ENCODE results near the gene CCDC54. TPM values are rescaled to one million over a fixed set of nuclear protein-coding genes. Genes with fewer than 3 reads are reported as not detected.

CCDC54 gene
- total RNA-seq, 4 donors from 2014 or later: not detected

- Histone ChIP-seq H3K36me3 (no peaks in the 10 kb centered on the region), H3K9me3 (peaks cover 0 to 5% of the 10 kb centered on the region in 2 donors), H3K27me3 (no peaks in the 10 kb centered on the region), H3K4me3 (no peak overlapping the region), H3K4me1 (no peaks in the 10 kb centered on the region), H3K27ac (no peak overlapping the region)
- in situ Hi-C loops (cut with MboI; ENCODE audit: low pct_ligation_motif_present in 1 of 4, low pct_unique_long_range_greater_than_20kb in 1 of 4, low sequenced_read_pairs in 3 of 4) (no loop called here), intact Hi-C loops (cut with DNase I; ENCODE audit: low total_unique reads) (no loop called here)
- TF ChIP-seq POLR2AphosphoS5 (IDR thresholded peaks at IDR 0.05): no peak
- no peak for DNase-seq
- 63 to 84% methylated on average over 2 of the region's 2 CpGs for WGBS, 2 donors (ENCODE audit: low coverage in 1 of 2)
Measured at GRCh38 chr3:107411779-107412178, 34.5 kb downstream of the CCDC54 start.

- in situ Hi-C loops (cut with MboI; ENCODE audit: low pct_ligation_motif_present in 1 of 4, low pct_unique_long_range_greater_than_20kb in 1 of 4, low sequenced_read_pairs in 3 of 4) (no loop called here), intact Hi-C loops (cut with DNase I; ENCODE audit: low total_unique reads) (no loop called here)
- no peaks in the 10 kb centered on the region for H3K27me3 ChIP-seq
- peaks cover 0 to 5% of the 10 kb centered on the region in 2 donors for H3K9me3 ChIP-seq
- no peak overlapping the region for H3K27ac ChIP-seq
- no peak for TF ChIP-seq POLR2A (IDR thresholded peaks at IDR 0.05)
- TF ChIP-seq POLR2AphosphoS5 (IDR thresholded peaks at IDR 0.05): no peak
- TF ChIP-seq EP300 (IDR thresholded peaks at IDR 0.05; ENCODE audit: low read depth): no peak
- TF ChIP-seq CTCF (IDR thresholded peaks at IDR 0.05): no peak
- H3K4me3 ChIP-seq: no peak overlapping the region
- no peak for DNase-seq
- H3K4me1 ChIP-seq: no peaks in the 10 kb centered on the region
- H3K36me3 ChIP-seq: no peaks in the 10 kb centered on the region
- 71 to 76% methylated on average over 3 of the region's 3 CpGs for whole genome bisulfite sequencing, 2 donors (ENCODE audit: low coverage in 1 of 2)
Measured at GRCh38 chr3:107412376-107412775, 35.1 kb downstream of the CCDC54 start.

- WGBS, 2 donors (ENCODE audit: low coverage in 1 of 2): 96 to 100% methylated on average over 6 of the region's 6 CpGs
- Histone ChIP-seq H3K27me3 (no peaks in the 10 kb centered on the region), H3K27ac (no peak overlapping the region), H3K36me3 (no peaks in the 10 kb centered on the region), H3K4me3 (no peak overlapping the region), H3K9me3 (peaks cover 0 to 5% of the 10 kb centered on the region in 2 donors), H3K4me1 (no peaks in the 10 kb centered on the region)
- intact Hi-C loops (cut with DNase I; ENCODE audit: low total_unique reads) (no loop called here), in situ Hi-C loops (cut with MboI; ENCODE audit: low pct_ligation_motif_present in 1 of 4, low pct_unique_long_range_greater_than_20kb in 1 of 4, low sequenced_read_pairs in 3 of 4) (no loop called here)
- TF ChIP-seq CTCF (IDR thresholded peaks at IDR 0.05) (no peak), POLR2AphosphoS5 (IDR thresholded peaks at IDR 0.05) (no peak), POLR2A (IDR thresholded peaks at IDR 0.05) (no peak), EP300 (IDR thresholded peaks at IDR 0.05; ENCODE audit: low read depth) (no peak)
- DNase-seq: no peak
Measured at GRCh38 chr3:107413264-107413663, 36.0 kb downstream of the CCDC54 start.

GRCh38 chr3:107414325-107414964, 37.2 kb downstream of the CCDC54 start:
- 97 to 100% methylated on average over 1 of the region's 1 CpG for WGBS, 2 donors (ENCODE audit: low coverage in 1 of 2)
- no peak for DNase-seq
- Histone ChIP-seq H3K36me3 (no peaks in the 10 kb centered on the region), H3K27me3 (no peaks in the 10 kb centered on the region), H3K27ac (no peak overlapping the region), H3K4me1 (no peaks in the 10 kb centered on the region), H3K4me3 (no peak overlapping the region), H3K9me3 (peaks cover 0 to 5% of the 10 kb centered on the region in 2 donors)
- intact Hi-C loops (cut with DNase I; ENCODE audit: low total_unique reads): no loop called here
- in situ Hi-C loops (cut with MboI; ENCODE audit: low pct_ligation_motif_present in 1 of 4, low pct_unique_long_range_greater_than_20kb in 1 of 4, low sequenced_read_pairs in 3 of 4): no loop called here
- TF ChIP-seq POLR2A (IDR thresholded peaks at IDR 0.05): no peak
- no peak for TF ChIP-seq EP300 (IDR thresholded peaks at IDR 0.05; ENCODE audit: low read depth)
- no peak for TF ChIP-seq POLR2AphosphoS5 (IDR thresholded peaks at IDR 0.05)
- TF ChIP-seq CTCF (IDR thresholded peaks at IDR 0.05): no peak

- peaks cover 0 to 4% (median 0%) of the 10 kb centered on the region in 4 donors for H3K4me1 ChIP-seq
- no peak overlapping the region for H3K4me3 ChIP-seq
- no peaks in the 10 kb centered on the region for H3K27me3 ChIP-seq
- in situ Hi-C loops (cut with MboI; ENCODE audit: low pct_ligation_motif_present in 1 of 4, low pct_unique_long_range_greater_than_20kb in 1 of 4, low sequenced_read_pairs in 3 of 4): no loop called here
- H3K36me3 ChIP-seq: no peaks in the 10 kb centered on the region
- no peak for DNase-seq
- intact Hi-C loops (cut with DNase I; ENCODE audit: low total_unique reads): no loop called here
- TF ChIP-seq POLR2A (IDR thresholded peaks at IDR 0.05) (no peak), EP300 (IDR thresholded peaks at IDR 0.05; ENCODE audit: low read depth) (no peak), POLR2AphosphoS5 (IDR thresholded peaks at IDR 0.05) (no peak), CTCF (IDR thresholded peaks at IDR 0.05) (no peak)
- H3K27ac ChIP-seq: no peak overlapping the region
- H3K9me3 ChIP-seq: no peaks in the 10 kb centered on the region
- 90 to 100% methylated on average over 2 to 3 of the region's 3 CpGs for WGBS, 2 donors (ENCODE audit: low coverage in 1 of 2)
Measured at GRCh38 chr3:107416138-107416537, 38.9 kb downstream of the CCDC54 start.

Measured in transverse colon (tissue), 4 donors.